GM19372 (cell line): Measurements from ENCODE around the gene ANXA7.
"Not testable (repeated sequence)": the region's sequence is repeated elsewhere in the genome, so short reads cannot be mapped to it uniquely, and the experiment has no call there.

Source experiments
- ATAC-seq: cut with Tn5 transposase; IDR thresholded peaks from one replicate; pipeline ENCODE4 v1.9.1; 2021; ENCODE audit warnings: mild to moderate bottlenecking, low read depth, moderate library complexity; ENCODE audit not compliant: unreplicated experiment

ANXA7 gene

GRCh38 chr10:73357166-73357565, 56.7 kb downstream of the ANXA7 start:
- no peak for ATAC-seq

- ATAC-seq: no peak
These were observed 69.6 kb downstream of the ANXA7 start for GRCh38 chr10:73344269-73344668.

- no peak for ATAC-seq
These were observed 73.7 kb downstream of the ANXA7 start for GRCh38 chr10:73340121-73340520.

GRCh38 chr10:73339436-73339835, 74.4 kb downstream of the ANXA7 start:
- no peak for ATAC-seq

GRCh38 chr10:73338801-73339368, 75.0 kb downstream of the ANXA7 start:
- ATAC-seq: no peak

GRCh38 chr10:73333202-73333601, 80.7 kb downstream of the ANXA7 start:
- ATAC-seq: no peak

- ATAC-seq: no peak
These were observed 81.5 kb downstream of the ANXA7 start for GRCh38 chr10:73332379-73332778.

GRCh38 chr10:73328523-73328922, 85.3 kb downstream of the ANXA7 start:
- ATAC-seq: not testable (repeated sequence)

- ATAC-seq: not testable (repeated sequence)
These were observed 88.6 kb downstream of the ANXA7 start for GRCh38 chr10:73325290-73325689.
